GM10266 (cell line): ENCODE measurements around the gene STX3.

Source experiments
- DNase-seq: peaks from one replicate; pipeline ENCODE4 v3.0.0; 2012; ENCODE audit errors: extremely low spot score
- CTCF ChIP-seq: IDR thresholded peaks from 2 replicates; pipeline ENCODE4 v1.5.1; 2012; ENCODE audit warnings: mild to moderate bottlenecking, low read depth; ENCODE audit not compliant: control insufficient read depth, insufficient read depth; ENCODE audit errors: missing control alignments

STX3 gene

GRCh38 chr11:59716051-59716450 lies 39.1 kb upstream of the STX3 start:
- TF ChIP-seq CTCF = no peak
- no peak for DNase-seq

GRCh38 chr11:59719556-59719955 lies 35.6 kb upstream of the STX3 start:
- TF ChIP-seq CTCF = no peak

GRCh38 chr11:59724066-59724465 lies 31.1 kb upstream of the STX3 start:
- no peak for TF ChIP-seq CTCF
- no peak for DNase-seq

More at GRCh38 chr11:59719556-59719955, 35.6 kb upstream of the STX3 start:
- no peak for DNase-seq

- TF ChIP-seq CTCF = no peak
These were observed 27.8 kb upstream of the STX3 start for GRCh38 chr11:59727426-59727825.

GRCh38 chr11:59728154-59728553 lies 27.0 kb upstream of the STX3 start:
- DNase-seq = no peak
- TF ChIP-seq CTCF = no peak

More at GRCh38 chr11:59727426-59727825, 27.8 kb upstream of the STX3 start:
- DNase-seq = no peak

GRCh38 chr11:59728913-59729312 lies 26.3 kb upstream of the STX3 start:
- no peak for TF ChIP-seq CTCF
- no peak for DNase-seq

GRCh38 chr11:59729834-59730233 lies 25.3 kb upstream of the STX3 start:
- TF ChIP-seq CTCF = no peak
- DNase-seq = no peak
